NCI-H345 treated with DMSO at 0.1 percent for 48 hours (cell line): Measurements from ENCODE around the gene FAM24A.
A peak's percentile ranks its signal among the peaks of the same experiment; 100 is the strongest.
"Not testable (repeated sequence)": the region's sequence is repeated elsewhere in the genome, so short reads cannot be mapped to it uniquely, and the experiment has no call there.

Experiments
- DNase-seq: peaks from one replicate; lab custom pipeline; 2025; ENCODE audit not compliant: unreplicated experiment; lab: John Stamatoyannopoulos, UW

Gene FAM24A

GRCh38 chr10:122910310-122910709 lies at the start of gene FAM24A:
Gene FAM24A, plus strand, starts transcription at chr10:122910610. Its CDS starts 1,025 bp downstream, at chr10:122911635.
- DNase-seq, result no peak

- DNase-seq, result no peak
Observed at GRCh38 chr10:122861711-122862161, 48.7 kb upstream of the FAM24A start.

GRCh38 chr10:122863216-122864193 lies 46.9 kb upstream of the FAM24A start:
- DNase-seq, result no peak

GRCh38 chr10:122864194-122864592 lies 46.2 kb upstream of the FAM24A start:
- no peak for DNase-seq

- DNase-seq, result no peak
Observed at GRCh38 chr10:122864901-122865300, 45.5 kb upstream of the FAM24A start.

- DNase-seq, result not testable (repeated sequence)
Observed at GRCh38 chr10:122866757-122867482, 43.5 kb upstream of the FAM24A start.

GRCh38 chr10:122868768-122869167 lies 41.6 kb upstream of the FAM24A start:
- not testable (repeated sequence) for DNase-seq

GRCh38 chr10:122871947-122872346 lies 38.5 kb upstream of the FAM24A start:
- not testable (repeated sequence) for DNase-seq

GRCh38 chr10:122875843-122876466 lies 34.5 kb upstream of the FAM24A start:
- DNase-seq, result no peak

GRCh38 chr10:122876467-122876855 lies 33.9 kb upstream of the FAM24A start:
- DNase-seq, result no peak

- DNase-seq, result no peak
Observed at GRCh38 chr10:122877264-122877663, 33.1 kb upstream of the FAM24A start.

GRCh38 chr10:122878799-122879338 lies 31.5 kb upstream of the FAM24A start:
- no peak for DNase-seq

GRCh38 chr10:122879339-122880273 lies 30.8 kb upstream of the FAM24A start, which contains the start of gene FAM24B:
Gene FAM24B, minus strand, starts transcription at chr10:122879581. Its CDS starts 29,066 bp downstream, at chr10:122850515.
- DNase-seq, result peak; percentile 91

GRCh38 chr10:122882766-122883165 lies 27.6 kb upstream of the FAM24A start:
- no peak for DNase-seq

GRCh38 chr10:122884166-122884565 lies 26.2 kb upstream of the FAM24A start:
- no peak for DNase-seq

GRCh38 chr10:122894261-122894944 lies 16.0 kb upstream of the FAM24A start:
- DNase-seq, result no peak

- not testable (repeated sequence) for DNase-seq
Observed at GRCh38 chr10:122903861-122904260, 6.5 kb upstream of the FAM24A start.

- DNase-seq, result no peak
Observed at GRCh38 chr10:122911889-122912484, 1.6 kb downstream of the FAM24A start.

GRCh38 chr10:122915700-122916099 lies 5.3 kb downstream of the FAM24A start:
- DNase-seq, result no peak
